ENCODE measurements around the gene PIGN. TPM values are rescaled to one million over a fixed set of nuclear protein-coding genes. Genes with fewer than 3 reads are reported as not detected.

Gene PIGN
- total and polyA plus RNA-seq, 2 donors from 2014 or later: 4.5 to 30.5 TPM

GRCh38 chr18:62224229-62224628 is 37.4 kb upstream of the PIGN start:
- intact Hi-C loops (cut with DNase I): no loop called here
- Histone ChIP-seq H3K4me1 (ENCODE audit: control insufficient read depth in 2 of 3, insufficient read depth in 2 of 3, low read depth in 1 of 3, low read length in 3 of 3) (no peaks in the 10 kb centered on the region), H3K27ac (ENCODE audit: low read depth in 2 of 2, low read length in 2 of 2) (no peak overlapping the region), H3K36me3 (ENCODE audit: control insufficient read depth in 2 of 3, insufficient read depth in 3 of 3, low read length in 3 of 3) (peaks cover 4 to 18% (median 10%) of the 10 kb centered on the region in 3 donors), H3K27me3 (ENCODE audit: control insufficient read depth, insufficient read depth, low read length) (no peaks in the 10 kb centered on the region), H3K9ac (ENCODE audit: low read length in 3 of 3) (no peak overlapping the region), H3K9me3 (ENCODE audit: control insufficient read depth in 2 of 3, insufficient read depth in 1 of 3, low read length in 3 of 3) (peaks cover 0 to 5% (median 0%) of the 10 kb centered on the region in 3 donors), H3K4me3 (ENCODE audit: low read length in 3 of 3) (no peak overlapping the region)
- TF ChIP-seq CTCF (IDR thresholded peaks at IDR 0.05; ENCODE audit: borderline replicate concordance, extremely low read depth, insufficient read depth): no peak
- no peak for FAIRE-seq
- DNase-seq: no peak

- Histone ChIP-seq H3K27ac (ENCODE audit: low read depth in 2 of 2, low read length in 2 of 2) (no peak overlapping the region), H3K36me3 (ENCODE audit: control insufficient read depth in 2 of 3, insufficient read depth in 3 of 3, low read length in 3 of 3) (peaks cover 0 to 10% (median 2%) of the 10 kb centered on the region in 3 donors), H3K9me3 (ENCODE audit: control insufficient read depth in 2 of 3, insufficient read depth in 1 of 3, low read length in 3 of 3) (no peaks in the 10 kb centered on the region), H3K4me1 (ENCODE audit: control insufficient read depth in 2 of 3, insufficient read depth in 2 of 3, low read depth in 1 of 3, low read length in 3 of 3) (no peaks in the 10 kb centered on the region), H3K4me3 (ENCODE audit: low read length in 3 of 3) (no peak overlapping the region), H3K9ac (ENCODE audit: low read length in 3 of 3) (no peak overlapping the region), H3K27me3 (ENCODE audit: control insufficient read depth, insufficient read depth, low read length) (no peaks in the 10 kb centered on the region)
- DNase-seq: no peak
- intact Hi-C loops (cut with DNase I): no loop called here
- TF ChIP-seq CTCF (IDR thresholded peaks at IDR 0.05; ENCODE audit: borderline replicate concordance, extremely low read depth, insufficient read depth): no peak
- no peak for FAIRE-seq
These were observed 27.9 kb upstream of the PIGN start for GRCh38 chr18:62214790-62215189.

GRCh38 chr18:62211325-62211828 is 24.5 kb upstream of the PIGN start:
- DNase-seq (no peak), FAIRE-seq (no peak)
- intact Hi-C loops (cut with DNase I): no loop called here
- no peak for TF ChIP-seq CTCF (IDR thresholded peaks at IDR 0.05; ENCODE audit: borderline replicate concordance, extremely low read depth, insufficient read depth)
- no peaks in the 10 kb centered on the region for H3K4me1 ChIP-seq (ENCODE audit: control insufficient read depth in 2 of 3, insufficient read depth in 2 of 3, low read depth in 1 of 3, low read length in 3 of 3)
- H3K27me3 ChIP-seq (ENCODE audit: control insufficient read depth, insufficient read depth, low read length): no peaks in the 10 kb centered on the region
- H3K9ac ChIP-seq (ENCODE audit: low read length in 3 of 3): no peak overlapping the region
- H3K27ac ChIP-seq (ENCODE audit: low read depth in 2 of 2, low read length in 2 of 2): no peak overlapping the region
- peaks cover 0 to 7% (median 2%) of the 10 kb centered on the region in 3 donors for H3K36me3 ChIP-seq (ENCODE audit: control insufficient read depth in 2 of 3, insufficient read depth in 3 of 3, low read length in 3 of 3)
- H3K9me3 ChIP-seq (ENCODE audit: control insufficient read depth in 2 of 3, insufficient read depth in 1 of 3, low read length in 3 of 3): no peaks in the 10 kb centered on the region
- H3K4me3 ChIP-seq (ENCODE audit: low read length in 3 of 3): no peak overlapping the region

GRCh38 chr18:62210138-62210537 is 23.3 kb upstream of the PIGN start:
- Histone ChIP-seq H3K27ac (ENCODE audit: low read depth in 2 of 2, low read length in 2 of 2) (no peak overlapping the region), H3K4me3 (ENCODE audit: low read length in 3 of 3) (no peak overlapping the region), H3K36me3 (ENCODE audit: control insufficient read depth in 2 of 3, insufficient read depth in 3 of 3, low read length in 3 of 3) (peaks cover 0 to 6% (median 2%) of the 10 kb centered on the region in 3 donors), H3K27me3 (ENCODE audit: control insufficient read depth, insufficient read depth, low read length) (no peaks in the 10 kb centered on the region), H3K4me1 (ENCODE audit: control insufficient read depth in 2 of 3, insufficient read depth in 2 of 3, low read depth in 1 of 3, low read length in 3 of 3) (no peaks in the 10 kb centered on the region), H3K9ac (ENCODE audit: low read length in 3 of 3) (no peak overlapping the region), H3K9me3 (ENCODE audit: control insufficient read depth in 2 of 3, insufficient read depth in 1 of 3, low read length in 3 of 3) (no peaks in the 10 kb centered on the region)
- intact Hi-C loops (cut with DNase I): no loop called here
- FAIRE-seq: no peak
- no peak for DNase-seq
- TF ChIP-seq CTCF (IDR thresholded peaks at IDR 0.05; ENCODE audit: borderline replicate concordance, extremely low read depth, insufficient read depth): no peak
